K562 (cell line): Measurements from ENCODE around the gene CHAD. TPM values are rescaled to one million over a fixed set of nuclear protein-coding genes. Genes with fewer than 3 reads are reported as not detected.
A peak's percentile ranks its signal among the peaks of the same experiment; 100 is the strongest.

ENCODE experiments used
- ASH1L ChIP-seq: fragments of 450-650 bp; IDR thresholded peaks from 2 replicates; pipeline ENCODE4 v1.6.1; 2018; ENCODE audit warnings: borderline replicate concordance, mild to moderate bottlenecking, low read depth; ENCODE audit not compliant: partially characterized antibody
- CHCHD3 ChIP-seq: fragments of 250-450 bp; sonication (Bioruptor Pico); IDR thresholded peaks from 2 replicates; pipeline ENCODE4 v2.1.2; 2022; ENCODE audit warnings: mild to moderate bottlenecking
- FOXK2 ChIP-seq, 2 experiments: fragments of 450-650 bp; IDR thresholded peaks in 1 of 2; conservative IDR thresholded peaks in 1 of 2; 2 replicates each; pipeline ENCODE4 v1.6.1; 2016; ENCODE audit warnings: low read depth in 2 of 2, mild to moderate bottlenecking in 1 of 2
- GTF2A2 ChIP-seq: IDR thresholded peaks from 2 replicates; pipeline ENCODE4 v1.6.1; 2016; ENCODE audit warnings: mild to moderate bottlenecking, missing genetic modification characterization, missing compliant biosample characterization
- HNRNPH1 ChIP-seq: fragments of 200-400 bp; formaldehyde crosslinking; optimal IDR thresholded peaks from 2 replicates; pipeline ENCODE3; 2017; ENCODE audit warnings: low read depth, mild to moderate bottlenecking, low read length, moderate library complexity
- NFE2 ChIP-seq: IDR thresholded peaks from 2 replicates; pipeline ENCODE4 v1.6.1; 2014; ENCODE audit warnings: antibody characterized with exemption, low read depth
- NFIC ChIP-seq: fragments of 450-650 bp; IDR thresholded peaks from 2 replicates; pipeline ENCODE4 v1.6.1; 2017; ENCODE audit warnings: mild to moderate bottlenecking, inconsistent platforms
- NR2C1 ChIP-seq, 2 experiments: fragments of 450-650 bp; IDR thresholded peaks; 2 replicates each; pipeline ENCODE4 v1.6.1; 2017; ENCODE audit warnings: mild to moderate bottlenecking in 2 of 2, antibody characterized with exemption in 1 of 2, inconsistent platforms in 1 of 2, missing compliant biosample characterization in 1 of 2, missing genetic modification characterization in 1 of 2
- STAG1 ChIP-seq: sonication (generic); formaldehyde crosslinking; IDR thresholded peaks from 2 replicates; pipeline ENCODE4 v1.5.0; 2020; ENCODE audit warnings: missing genetic modification reagents, borderline replicate concordance
- TAF7 ChIP-seq: fragments of 450-650 bp; IDR thresholded peaks from 2 replicates; pipeline ENCODE4 v1.6.1; 2016; ENCODE audit warnings: missing genetic modification characterization, missing compliant biosample characterization
- ZNF174 ChIP-seq: fragments of 250-450 bp; sonication (Bioruptor Pico); IDR thresholded peaks from 2 replicates; pipeline ENCODE4 v1.4.0; 2020; ENCODE audit warnings: mild to moderate bottlenecking
- ZNF707 ChIP-seq: fragments of 250-450 bp; sonication (Bioruptor Pico); conservative IDR thresholded peaks from 2 replicates; pipeline ENCODE4 v1.8.0; 2022; ENCODE audit warnings: inconsistent platforms, mild to moderate bottlenecking, moderate library complexity
- polyA plus RNA-seq, 8 experiments: library from polyadenylated mRNA; depleted of rRNA in 4 of 8; stranded (reverse) in 5 of 8; unstranded in 3 of 8; fragments of >200 nt; fragmentation: Nextera tagmentation in 2 of 8; fragmentation: Illumina TruSeq in 1 of 8; extraction: Ambion mirVana in 2 of 8; extraction: Trizol in 1 of 8; gene quantifications; 2 replicates each; pipeline versions ENCODE4 v1.2.1 to v1.2.3, GENCODE V29; 2011 to 2014; ENCODE audit warnings: inconsistent platforms in 1 of 8, missing spikeins in 1 of 8
- total RNA-seq, 7 experiments: library from RNA; depleted of rRNA in 6 of 7; stranded (reverse); fragments of >200 nt in 6 of 7; fragmentation: Illumina TruSeq in 2 of 7; extraction: Trizol in 2 of 7; gene quantifications; 2 replicates each; pipeline versions ENCODE4 v1.2.1 to v1.2.3, GENCODE V29; 2011 to 2021; ENCODE audit warnings: low replicate concordance in 1 of 7
- TF ChIP-seq, protein P1 (sequence below): fragments of 150-350 bp; conservative IDR thresholded peaks from 2 replicates; pipeline ENCODE4 v1.6.1; 2014; ENCODE audit warnings: low read length
- TF ChIP-seq, protein P2 (sequence below): fragments of 450-650 bp; IDR thresholded peaks from 2 replicates; pipeline ENCODE4 v1.6.1; 2016; ENCODE audit warnings: low read depth, mild to moderate bottlenecking, moderate library complexity
- TF ChIP-seq, protein P3 (sequence below): sonication (generic); formaldehyde crosslinking; IDR thresholded peaks from 2 replicates; pipeline ENCODE4 v1.9.0; 2022; ENCODE audit warnings: mild to moderate bottlenecking, missing genetic modification reagents
- TF ChIP-seq, protein P4 (sequence below): sonication (generic); formaldehyde crosslinking; IDR thresholded peaks from 2 replicates; pipeline ENCODE4 v1.8.0; 2022; ENCODE audit warnings: mild to moderate bottlenecking, missing genetic modification reagents
- TF ChIP-seq, protein P5 (sequence below): fragments of 450-650 bp; formaldehyde crosslinking; IDR thresholded peaks from 2 replicates; pipeline ENCODE4 v1.4.0; 2022; ENCODE audit warnings: mild to moderate bottlenecking, moderate library complexity
- TF ChIP-seq, protein P6 (sequence below): fragments of 450-650 bp; formaldehyde crosslinking; IDR thresholded peaks from 2 replicates; pipeline ENCODE4 v1.4.0; 2022; ENCODE audit warnings: missing genetic modification characterization

CHAD gene
- total and polyA plus RNA-seq, 9 of the 15 experiments (the other 6 are each of a cell fraction or from before 2014, with no cell fraction given), result not detected

DNA sequence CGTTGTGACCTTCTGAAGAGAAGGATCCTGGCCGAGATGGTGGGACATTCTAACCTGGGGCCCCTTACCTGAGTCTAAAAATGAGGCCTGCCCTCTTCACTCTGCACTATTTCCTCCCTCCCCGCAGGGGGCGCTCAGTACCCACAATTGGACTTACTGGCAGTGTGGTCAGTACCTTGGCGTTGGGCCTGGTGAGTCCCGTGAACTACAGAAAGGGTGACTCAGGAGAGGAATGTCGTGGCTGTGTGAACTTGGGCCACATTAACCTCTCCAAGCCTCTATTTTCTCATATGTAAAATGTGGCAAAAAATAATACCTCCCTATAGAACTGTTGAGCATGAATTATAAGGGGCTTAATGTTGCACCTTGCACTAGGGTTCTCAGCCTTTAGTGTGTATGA lies 13.8 kb upstream of the CHAD start (continued):
- TF ChIP-seq, protein P1, sequence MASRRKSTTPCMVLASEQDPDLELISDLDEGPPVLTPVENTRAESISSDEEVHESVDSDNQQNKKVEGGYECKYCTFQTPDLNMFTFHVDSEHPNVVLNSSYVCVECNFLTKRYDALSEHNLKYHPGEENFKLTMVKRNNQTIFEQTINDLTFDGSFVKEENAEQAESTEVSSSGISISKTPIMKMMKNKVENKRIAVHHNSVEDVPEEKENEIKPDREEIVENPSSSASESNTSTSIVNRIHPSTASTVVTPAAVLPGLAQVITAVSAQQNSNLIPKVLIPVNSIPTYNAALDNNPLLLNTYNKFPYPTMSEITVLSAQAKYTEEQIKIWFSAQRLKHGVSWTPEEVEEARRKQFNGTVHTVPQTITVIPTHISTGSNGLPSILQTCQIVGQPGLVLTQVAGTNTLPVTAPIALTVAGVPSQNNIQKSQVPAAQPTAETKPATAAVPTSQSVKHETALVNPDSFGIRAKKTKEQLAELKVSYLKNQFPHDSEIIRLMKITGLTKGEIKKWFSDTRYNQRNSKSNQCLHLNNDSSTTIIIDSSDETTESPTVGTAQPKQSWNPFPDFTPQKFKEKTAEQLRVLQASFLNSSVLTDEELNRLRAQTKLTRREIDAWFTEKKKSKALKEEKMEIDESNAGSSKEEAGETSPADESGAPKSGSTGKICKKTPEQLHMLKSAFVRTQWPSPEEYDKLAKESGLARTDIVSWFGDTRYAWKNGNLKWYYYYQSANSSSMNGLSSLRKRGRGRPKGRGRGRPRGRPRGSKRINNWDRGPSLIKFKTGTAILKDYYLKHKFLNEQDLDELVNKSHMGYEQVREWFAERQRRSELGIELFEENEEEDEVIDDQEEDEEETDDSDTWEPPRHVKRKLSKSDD, result 0 out of 2 replicates have a peak, but pooled peaks have one; percentile 46
- TF ChIP-seq NR2C1 (IDR thresholded peaks at IDR 0.05) (no peak), NR2C1 (tag; IDR thresholded peaks at IDR 0.05) (0 out of 2 replicates have a peak, but pooled peaks have one; percentile 18), NFIC (peak; percentile 75), TAF7 (tag) (no peak), STAG1 (peak; percentile 58; the same call in 1 of the 2 replicates), ZNF707 (CRISPR knock-in tag) (no peak), NFE2 (peak; percentile 62), FOXK2 (conservative IDR thresholded peaks at IDR 0.05 in 1 of 2, IDR thresholded peaks at IDR 0.05 in 1 of 2; ENCODE audit: low read depth in 2 of 2) (0 out of 4 replicates have a peak, but pooled peaks of 1 of the 2 experiments have one; percentile 27), ZNF174 (no peak), CHCHD3 (no peak), HNRNPH1 (no peak), ASH1L (no peak), GTF2A2 (tag) (no peak)
- TF ChIP-seq, protein P2, sequence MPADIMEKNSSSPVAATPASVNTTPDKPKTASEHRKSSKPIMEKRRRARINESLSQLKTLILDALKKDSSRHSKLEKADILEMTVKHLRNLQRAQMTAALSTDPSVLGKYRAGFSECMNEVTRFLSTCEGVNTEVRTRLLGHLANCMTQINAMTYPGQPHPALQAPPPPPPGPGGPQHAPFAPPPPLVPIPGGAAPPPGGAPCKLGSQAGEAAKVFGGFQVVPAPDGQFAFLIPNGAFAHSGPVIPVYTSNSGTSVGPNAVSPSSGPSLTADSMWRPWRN, result no peak
- TF ChIP-seq, protein P3, sequence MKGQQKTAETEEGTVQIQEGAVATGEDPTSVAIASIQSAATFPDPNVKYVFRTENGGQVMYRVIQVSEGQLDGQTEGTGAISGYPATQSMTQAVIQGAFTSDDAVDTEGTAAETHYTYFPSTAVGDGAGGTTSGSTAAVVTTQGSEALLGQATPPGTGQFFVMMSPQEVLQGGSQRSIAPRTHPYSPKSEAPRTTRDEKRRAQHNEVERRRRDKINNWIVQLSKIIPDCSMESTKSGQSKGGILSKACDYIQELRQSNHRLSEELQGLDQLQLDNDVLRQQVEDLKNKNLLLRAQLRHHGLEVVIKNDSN (CRISPR knock-in tag), result no peak
- TF ChIP-seq, protein P4, sequence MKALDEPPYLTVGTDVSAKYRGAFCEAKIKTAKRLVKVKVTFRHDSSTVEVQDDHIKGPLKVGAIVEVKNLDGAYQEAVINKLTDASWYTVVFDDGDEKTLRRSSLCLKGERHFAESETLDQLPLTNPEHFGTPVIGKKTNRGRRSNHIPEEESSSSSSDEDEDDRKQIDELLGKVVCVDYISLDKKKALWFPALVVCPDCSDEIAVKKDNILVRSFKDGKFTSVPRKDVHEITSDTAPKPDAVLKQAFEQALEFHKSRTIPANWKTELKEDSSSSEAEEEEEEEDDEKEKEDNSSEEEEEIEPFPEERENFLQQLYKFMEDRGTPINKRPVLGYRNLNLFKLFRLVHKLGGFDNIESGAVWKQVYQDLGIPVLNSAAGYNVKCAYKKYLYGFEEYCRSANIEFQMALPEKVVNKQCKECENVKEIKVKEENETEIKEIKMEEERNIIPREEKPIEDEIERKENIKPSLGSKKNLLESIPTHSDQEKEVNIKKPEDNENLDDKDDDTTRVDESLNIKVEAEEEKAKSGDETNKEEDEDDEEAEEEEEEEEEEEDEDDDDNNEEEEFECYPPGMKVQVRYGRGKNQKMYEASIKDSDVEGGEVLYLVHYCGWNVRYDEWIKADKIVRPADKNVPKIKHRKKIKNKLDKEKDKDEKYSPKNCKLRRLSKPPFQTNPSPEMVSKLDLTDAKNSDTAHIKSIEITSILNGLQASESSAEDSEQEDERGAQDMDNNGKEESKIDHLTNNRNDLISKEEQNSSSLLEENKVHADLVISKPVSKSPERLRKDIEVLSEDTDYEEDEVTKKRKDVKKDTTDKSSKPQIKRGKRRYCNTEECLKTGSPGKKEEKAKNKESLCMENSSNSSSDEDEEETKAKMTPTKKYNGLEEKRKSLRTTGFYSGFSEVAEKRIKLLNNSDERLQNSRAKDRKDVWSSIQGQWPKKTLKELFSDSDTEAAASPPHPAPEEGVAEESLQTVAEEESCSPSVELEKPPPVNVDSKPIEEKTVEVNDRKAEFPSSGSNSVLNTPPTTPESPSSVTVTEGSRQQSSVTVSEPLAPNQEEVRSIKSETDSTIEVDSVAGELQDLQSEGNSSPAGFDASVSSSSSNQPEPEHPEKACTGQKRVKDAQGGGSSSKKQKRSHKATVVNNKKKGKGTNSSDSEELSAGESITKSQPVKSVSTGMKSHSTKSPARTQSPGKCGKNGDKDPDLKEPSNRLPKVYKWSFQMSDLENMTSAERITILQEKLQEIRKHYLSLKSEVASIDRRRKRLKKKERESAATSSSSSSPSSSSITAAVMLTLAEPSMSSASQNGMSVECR (CRISPR knock-in tag), result no peak
- TF ChIP-seq, protein P5, sequence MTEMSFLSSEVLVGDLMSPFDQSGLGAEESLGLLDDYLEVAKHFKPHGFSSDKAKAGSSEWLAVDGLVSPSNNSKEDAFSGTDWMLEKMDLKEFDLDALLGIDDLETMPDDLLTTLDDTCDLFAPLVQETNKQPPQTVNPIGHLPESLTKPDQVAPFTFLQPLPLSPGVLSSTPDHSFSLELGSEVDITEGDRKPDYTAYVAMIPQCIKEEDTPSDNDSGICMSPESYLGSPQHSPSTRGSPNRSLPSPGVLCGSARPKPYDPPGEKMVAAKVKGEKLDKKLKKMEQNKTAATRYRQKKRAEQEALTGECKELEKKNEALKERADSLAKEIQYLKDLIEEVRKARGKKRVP, result no peak
- TF ChIP-seq, protein P6, sequence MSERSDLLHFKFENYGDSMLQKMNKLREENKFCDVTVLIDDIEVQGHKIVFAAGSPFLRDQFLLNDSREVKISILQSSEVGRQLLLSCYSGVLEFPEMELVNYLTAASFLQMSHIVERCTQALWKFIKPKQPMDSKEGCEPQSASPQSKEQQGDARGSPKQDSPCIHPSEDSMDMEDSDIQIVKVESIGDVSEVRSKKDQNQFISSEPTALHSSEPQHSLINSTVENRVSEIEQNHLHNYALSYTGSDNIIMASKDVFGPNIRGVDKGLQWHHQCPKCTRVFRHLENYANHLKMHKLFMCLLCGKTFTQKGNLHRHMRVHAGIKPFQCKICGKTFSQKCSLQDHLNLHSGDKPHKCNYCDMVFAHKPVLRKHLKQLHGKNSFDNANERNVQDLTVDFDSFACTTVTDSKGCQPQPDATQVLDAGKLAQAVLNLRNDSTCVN (CRISPR knock-in tag), result no peak
